OCI-LY1 (cell line): Measurements from ENCODE around the gene ADRA2A.

Source experiments
- H2AFZ ChIP-seq: fragments of 200-600 bp; sonication (generic), shearing (Covaris generic); 2 replicates; pipeline ENCODE4 v1.6.0; 2014; ENCODE audit warnings: antibody characterized with exemption, mild to moderate bottlenecking, low read length
- H3F3A ChIP-seq: fragments of 200-600 bp; sonication (generic), shearing (Covaris generic); 2 replicates; pipeline ENCODE4 v1.6.0; 2014; ENCODE audit warnings: mild to moderate bottlenecking, antibody characterized with exemption, low read length, moderate library complexity; ENCODE audit not compliant: insufficient read depth
- H3K27ac ChIP-seq: fragments of 200-600 bp; sonication (generic); 2 replicates; pipeline ENCODE4 v1.5.1; 2014; ENCODE audit warnings: low read length, mixed run types, mild to moderate bottlenecking, low read depth; ENCODE audit not compliant: poor library complexity, severe bottlenecking
- H3K27me3 ChIP-seq: fragments of 200-600 bp; sonication (generic); 2 replicates; pipeline ENCODE4 v1.6.0; 2014; ENCODE audit warnings: antibody characterized with exemption, mild to moderate bottlenecking, low read length, moderate library complexity; ENCODE audit not compliant: insufficient read depth
- H3K36me3 ChIP-seq: fragments of 200-600 bp; sonication (generic); 2 replicates; pipeline ENCODE4 v1.6.1; 2014; ENCODE audit warnings: mild to moderate bottlenecking, antibody characterized with exemption, low read length, moderate library complexity, mixed read lengths; ENCODE audit not compliant: insufficient read depth
- H3K4me1 ChIP-seq: fragments of 200-600 bp; sonication (generic); 2 replicates; pipeline ENCODE4 v1.5.1; 2014; ENCODE audit warnings: mild to moderate bottlenecking, low read length, moderate library complexity; ENCODE audit not compliant: insufficient read depth, severe bottlenecking
- H3K4me2 ChIP-seq: fragments of 200-600 bp; sonication (generic), shearing (Covaris generic); 2 replicates; pipeline ENCODE4 v1.6.1; 2014; ENCODE audit warnings: low read length
- H3K4me3 ChIP-seq: fragments of 200-600 bp; sonication (generic); 2 replicates; pipeline ENCODE4 v1.5.1; 2014; ENCODE audit warnings: low read length, low read depth, mild to moderate bottlenecking, mixed read lengths; ENCODE audit not compliant: poor library complexity, severe bottlenecking
- H3K79me2 ChIP-seq: fragments of 200-600 bp; shearing (Covaris generic); 2 replicates; pipeline ENCODE4 v1.6.1; 2016; ENCODE audit warnings: mixed run types, low read length, mixed read lengths; ENCODE audit not compliant: insufficient read depth
- H3K9ac ChIP-seq: fragments of 200-600 bp; sonication (generic), shearing (Covaris generic); 2 replicates; pipeline ENCODE4 v1.6.1; 2014; ENCODE audit warnings: mild to moderate bottlenecking, low read length, mixed read lengths
- H3K9me2 ChIP-seq: fragments of 200-600 bp; sonication (generic), shearing (Covaris generic); 2 replicates; pipeline ENCODE4 v1.6.1; 2014; ENCODE audit warnings: low read depth, mild to moderate bottlenecking, low read length, mixed read lengths
- H3K9me3 ChIP-seq: fragments of 200-600 bp; shearing (Covaris generic); 2 replicates; pipeline ENCODE4 v1.6.1; 2014; ENCODE audit warnings: low read length, mixed read lengths
- H4K20me1 ChIP-seq: fragments of 200-600 bp; sonication (generic), shearing (Covaris generic); 2 replicates; pipeline ENCODE4 v1.6.0; 2016; ENCODE audit warnings: mild to moderate bottlenecking, low read length; ENCODE audit not compliant: insufficient read depth
- EZH2 ChIP-seq: fragments of 200-600 bp; sonication (generic), shearing (Covaris generic); IDR thresholded peaks from 2 replicates; pipeline ENCODE4 v1.8.0; 2017; ENCODE audit warnings: borderline replicate concordance, mixed run types, mild to moderate bottlenecking, antibody characterized with exemption, low read length, moderate library complexity, mixed read lengths
- TF ChIP-seq, protein P1 (sequence below): fragments of 200-600 bp; sonication (generic), shearing (Covaris generic); IDR thresholded peaks from 2 replicates; pipeline ENCODE4 v1.5.1; 2017; ENCODE audit warnings: mild to moderate bottlenecking, antibody characterized with exemption, low read length, moderate library complexity, mixed read lengths

ADRA2A gene

DNA sequence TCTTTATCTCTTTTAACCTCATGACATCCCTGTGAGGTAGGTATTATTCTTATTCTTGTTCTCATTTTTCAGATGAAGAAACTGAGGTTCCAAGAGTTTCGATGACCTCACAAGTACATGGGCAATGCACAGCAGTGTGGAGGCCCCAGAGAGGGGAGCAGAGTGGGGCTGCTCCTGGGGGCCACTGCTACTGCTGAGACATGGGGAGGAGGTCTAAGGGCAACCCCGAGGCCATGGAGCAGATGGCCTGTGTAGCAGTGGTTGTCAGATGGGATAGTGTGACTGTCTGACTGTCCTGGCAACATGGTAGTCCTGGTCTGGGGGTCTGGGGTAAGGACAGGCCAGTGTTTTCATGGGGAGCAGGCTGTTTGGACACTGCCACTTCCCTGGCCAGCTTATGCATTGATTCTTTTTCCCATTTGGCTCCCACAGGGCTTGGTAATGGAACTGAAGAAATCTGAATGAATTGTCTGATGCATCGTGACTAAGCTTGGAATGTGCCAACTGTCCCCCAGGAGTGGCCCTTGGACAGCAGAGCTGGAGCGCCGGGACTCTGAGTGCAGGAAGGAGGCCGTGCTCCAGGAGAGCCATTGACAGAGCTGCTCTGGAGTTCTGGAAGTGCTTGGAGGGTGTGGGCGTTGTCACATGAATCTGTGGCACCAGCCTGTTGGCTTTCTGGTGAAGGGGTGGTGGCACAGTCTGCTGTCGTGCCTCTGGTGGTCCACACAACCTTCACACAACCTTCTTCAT is 40.9 kb downstream of the ADRA2A start:
- H3K4me1 ChIP-seq = no peaks in the 10 kb centered on the region
- no peak overlapping the region for H3K4me3 ChIP-seq
- no peaks in the 10 kb centered on the region for H3K9me2 ChIP-seq
- no peaks in the 10 kb centered on the region for H3K79me2 ChIP-seq
- no peak overlapping the region for H3K27ac ChIP-seq
- H3K27me3 ChIP-seq = no peaks in the 10 kb centered on the region
- H2AFZ ChIP-seq = no peak overlapping the region
- no peak overlapping the region for H3K9ac ChIP-seq
- H4K20me1 ChIP-seq = no peaks in the 10 kb centered on the region
- H3K9me3 ChIP-seq = no peaks in the 10 kb centered on the region
- no peak overlapping the region for H3K4me2 ChIP-seq
- TF ChIP-seq EZH2 = no peak
- TF ChIP-seq, protein P1, sequence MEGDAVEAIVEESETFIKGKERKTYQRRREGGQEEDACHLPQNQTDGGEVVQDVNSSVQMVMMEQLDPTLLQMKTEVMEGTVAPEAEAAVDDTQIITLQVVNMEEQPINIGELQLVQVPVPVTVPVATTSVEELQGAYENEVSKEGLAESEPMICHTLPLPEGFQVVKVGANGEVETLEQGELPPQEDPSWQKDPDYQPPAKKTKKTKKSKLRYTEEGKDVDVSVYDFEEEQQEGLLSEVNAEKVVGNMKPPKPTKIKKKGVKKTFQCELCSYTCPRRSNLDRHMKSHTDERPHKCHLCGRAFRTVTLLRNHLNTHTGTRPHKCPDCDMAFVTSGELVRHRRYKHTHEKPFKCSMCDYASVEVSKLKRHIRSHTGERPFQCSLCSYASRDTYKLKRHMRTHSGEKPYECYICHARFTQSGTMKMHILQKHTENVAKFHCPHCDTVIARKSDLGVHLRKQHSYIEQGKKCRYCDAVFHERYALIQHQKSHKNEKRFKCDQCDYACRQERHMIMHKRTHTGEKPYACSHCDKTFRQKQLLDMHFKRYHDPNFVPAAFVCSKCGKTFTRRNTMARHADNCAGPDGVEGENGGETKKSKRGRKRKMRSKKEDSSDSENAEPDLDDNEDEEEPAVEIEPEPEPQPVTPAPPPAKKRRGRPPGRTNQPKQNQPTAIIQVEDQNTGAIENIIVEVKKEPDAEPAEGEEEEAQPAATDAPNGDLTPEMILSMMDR = no peak
- H3F3A ChIP-seq = no peaks in the 10 kb centered on the region
- no peaks in the 10 kb centered on the region for H3K36me3 ChIP-seq

GRCh38 chr10:111118758-111119157 is 41.9 kb downstream of the ADRA2A start:
- no peak for TF ChIP-seq EZH2
- TF ChIP-seq, protein P1 = no peak
- no peaks in the 10 kb centered on the region for H3K9me2 ChIP-seq
- no peaks in the 10 kb centered on the region for H3K4me1 ChIP-seq
- no peak overlapping the region for H3K4me2 ChIP-seq
- no peak overlapping the region for H3K27ac ChIP-seq
- H3K9ac ChIP-seq = no peak overlapping the region
- H3K9me3 ChIP-seq = no peaks in the 10 kb centered on the region
- no peak overlapping the region for H2AFZ ChIP-seq
- H3K36me3 ChIP-seq = no peaks in the 10 kb centered on the region
- no peak overlapping the region for H3K4me3 ChIP-seq
- no peaks in the 10 kb centered on the region for H3K79me2 ChIP-seq
- no peaks in the 10 kb centered on the region for H3K27me3 ChIP-seq
- no peaks in the 10 kb centered on the region for H4K20me1 ChIP-seq
- no peaks in the 10 kb centered on the region for H3F3A ChIP-seq

GRCh38 chr10:111119637-111120036 is 42.8 kb downstream of the ADRA2A start:
- Histone ChIP-seq H3K9ac (no peak overlapping the region), H4K20me1 (no peaks in the 10 kb centered on the region), H3K9me2 (no peaks in the 10 kb centered on the region), H3F3A (no peaks in the 10 kb centered on the region), H3K27ac (no peak overlapping the region), H2AFZ (no peak overlapping the region), H3K4me3 (no peak overlapping the region), H3K36me3 (no peaks in the 10 kb centered on the region), H3K4me2 (no peak overlapping the region), H3K4me1 (no peaks in the 10 kb centered on the region), H3K79me2 (no peaks in the 10 kb centered on the region), H3K27me3 (no peaks in the 10 kb centered on the region), H3K9me3 (no peaks in the 10 kb centered on the region)
- no peak for TF ChIP-seq EZH2
- TF ChIP-seq, protein P1 = no peak
